ENCODE data around the gene SYT8. TPM values are rescaled to one million over a fixed set of nuclear protein-coding genes. Genes with fewer than 3 reads are reported as not detected.

Gene SYT8
- total RNA-seq, 2 experiments from 2014 or later = not detected

- Histone ChIP-seq H3K4me1 (ENCODE audit: insufficient read depth, low read length) (peaks cover 9% of the 10 kb centered on the region), H3K27me3 (ENCODE audit: control insufficient read depth in 1 of 2, insufficient read depth in 2 of 2, low read length in 2 of 2) (peaks cover 6 to 16% of the 10 kb centered on the region in 2 experiments), H3K4me3 (ENCODE audit: low read length) (no peak overlapping the region), H3K9me3 (ENCODE audit: control insufficient read depth in 1 of 2, insufficient read depth in 1 of 2, low read length in 2 of 2) (peaks cover 0 to 5% of the 10 kb centered on the region in 2 experiments), H3K36me3 (ENCODE audit: insufficient read depth, low read length) (no peaks in the 10 kb centered on the region), H3K27ac (ENCODE audit: low read depth in 1 of 2, low read length in 2 of 2) (no peak overlapping the region)
- H3K27me3 Mint-ChIP-seq = peaks cover 5% of the 10 kb centered on the region
- CTCF ChIA-PET = interaction anchor here (7.0 kb wide), 1 partner anchor 136 kb away, joined by 116 read pairs; no protein-coding TSS in a partner anchor
- H3K4me1 Mint-ChIP-seq (ENCODE audit: low read depth) = no peaks in the 10 kb centered on the region
- intact Hi-C loops (cut with DNase I, micrococcal nuclease) = no loop called here
- no peaks in the 10 kb centered on the region for H3K36me3 Mint-ChIP-seq (ENCODE audit: low read depth)
- H3K4me3 Mint-ChIP-seq = no peak overlapping the region
- TF ChIP-seq, protein P1, sequence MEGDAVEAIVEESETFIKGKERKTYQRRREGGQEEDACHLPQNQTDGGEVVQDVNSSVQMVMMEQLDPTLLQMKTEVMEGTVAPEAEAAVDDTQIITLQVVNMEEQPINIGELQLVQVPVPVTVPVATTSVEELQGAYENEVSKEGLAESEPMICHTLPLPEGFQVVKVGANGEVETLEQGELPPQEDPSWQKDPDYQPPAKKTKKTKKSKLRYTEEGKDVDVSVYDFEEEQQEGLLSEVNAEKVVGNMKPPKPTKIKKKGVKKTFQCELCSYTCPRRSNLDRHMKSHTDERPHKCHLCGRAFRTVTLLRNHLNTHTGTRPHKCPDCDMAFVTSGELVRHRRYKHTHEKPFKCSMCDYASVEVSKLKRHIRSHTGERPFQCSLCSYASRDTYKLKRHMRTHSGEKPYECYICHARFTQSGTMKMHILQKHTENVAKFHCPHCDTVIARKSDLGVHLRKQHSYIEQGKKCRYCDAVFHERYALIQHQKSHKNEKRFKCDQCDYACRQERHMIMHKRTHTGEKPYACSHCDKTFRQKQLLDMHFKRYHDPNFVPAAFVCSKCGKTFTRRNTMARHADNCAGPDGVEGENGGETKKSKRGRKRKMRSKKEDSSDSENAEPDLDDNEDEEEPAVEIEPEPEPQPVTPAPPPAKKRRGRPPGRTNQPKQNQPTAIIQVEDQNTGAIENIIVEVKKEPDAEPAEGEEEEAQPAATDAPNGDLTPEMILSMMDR (IDR thresholded peaks at IDR 0.05) = no peak
- ATAC-seq (ENCODE audit: poor library complexity) (no peak), DNase-seq (no peak)
- no peaks in the 10 kb centered on the region for H3K9me3 Mint-ChIP-seq
- POLR2A ChIA-PET = interaction anchor here (0.9 kb wide), 1 partner anchor 135 kb away, joined by 3 read pairs; no protein-coding TSS in a partner anchor
- H3K27ac Mint-ChIP-seq = no peak overlapping the region
Measured at GRCh38 chr11:1828542-1828941, 6.2 kb upstream of the SYT8 start.

- TF ChIP-seq, protein P1 (IDR thresholded peaks at IDR 0.05) = no peak
- Histone ChIP-seq H3K4me1 (ENCODE audit: insufficient read depth, low read length) (peaks cover 9% of the 10 kb centered on the region), H3K27me3 (ENCODE audit: control insufficient read depth in 1 of 2, insufficient read depth in 2 of 2, low read length in 2 of 2) (peaks cover 6 to 16% of the 10 kb centered on the region in 2 experiments), H3K4me3 (ENCODE audit: low read length) (no peak overlapping the region), H3K9me3 (ENCODE audit: control insufficient read depth in 1 of 2, insufficient read depth in 1 of 2, low read length in 2 of 2) (peaks cover 0 to 5% of the 10 kb centered on the region in 2 experiments), H3K36me3 (ENCODE audit: insufficient read depth, low read length) (no peaks in the 10 kb centered on the region), H3K27ac (ENCODE audit: low read depth in 1 of 2, low read length in 2 of 2) (no peak overlapping the region)
- Mint-ChIP-seq H3K36me3 (ENCODE audit: low read depth) (no peaks in the 10 kb centered on the region), H3K4me3 (no peak overlapping the region), H3K27ac (no peak overlapping the region), H3K27me3 (peaks cover 5% of the 10 kb centered on the region), H3K9me3 (no peaks in the 10 kb centered on the region), H3K4me1 (ENCODE audit: low read depth) (no peaks in the 10 kb centered on the region)
- ATAC-seq (ENCODE audit: poor library complexity) = no peak
- intact Hi-C loops (cut with DNase I, micrococcal nuclease) = no loop called here
- DNase-seq = no peak
- POLR2A ChIA-PET = interaction anchor here (0.9 kb wide), 1 partner anchor 135 kb away, joined by 3 read pairs; no protein-coding TSS in a partner anchor
- CTCF ChIA-PET = interaction anchor here (7.0 kb wide), 1 partner anchor 136 kb away, joined by 116 read pairs; no protein-coding TSS in a partner anchor
Measured at GRCh38 chr11:1829039-1829820, 5.6 kb upstream of the SYT8 start.

GRCh38 chr11:1830004-1830321 is 4.8 kb upstream of the SYT8 start:
- no peaks in the 10 kb centered on the region for H3K36me3 Mint-ChIP-seq (ENCODE audit: low read depth)
- DNase-seq (no peak), ATAC-seq (ENCODE audit: poor library complexity) (no peak)
- H3K4me3 ChIP-seq (ENCODE audit: low read length) = no peak overlapping the region
- H3K36me3 ChIP-seq (ENCODE audit: insufficient read depth, low read length) = no peaks in the 10 kb centered on the region
- H3K9me3 Mint-ChIP-seq = no peaks in the 10 kb centered on the region
- H3K4me1 Mint-ChIP-seq (ENCODE audit: low read depth) = no peaks in the 10 kb centered on the region
- peaks cover 9% of the 10 kb centered on the region for H3K4me1 ChIP-seq (ENCODE audit: insufficient read depth, low read length)
- H3K27me3 ChIP-seq (ENCODE audit: control insufficient read depth in 1 of 2, insufficient read depth in 2 of 2, low read length in 2 of 2) = peaks cover 6 to 16% of the 10 kb centered on the region in 2 experiments
- intact Hi-C loops (cut with DNase I, micrococcal nuclease) = loop anchor here in 1 of 2 experiments (5.0 kb wide), 1 partner anchor 63 kb away; no protein-coding TSS in a partner anchor
- peaks cover 0 to 8% of the 10 kb centered on the region in 2 experiments for H3K9me3 ChIP-seq (ENCODE audit: control insufficient read depth in 1 of 2, insufficient read depth in 1 of 2, low read length in 2 of 2)
- no peak overlapping the region for H3K27ac Mint-ChIP-seq
- POLR2A ChIA-PET = no interaction called here
- TF ChIP-seq, protein P1 (IDR thresholded peaks at IDR 0.05) = no peak
- CTCF ChIA-PET = interaction anchor here (7.0 kb wide), 1 partner anchor 137 kb away, joined by 116 read pairs; no protein-coding TSS in a partner anchor
- H3K4me3 Mint-ChIP-seq = no peak overlapping the region
- peaks cover 5% of the 10 kb centered on the region for H3K27me3 Mint-ChIP-seq
- no peak overlapping the region for H3K27ac ChIP-seq (ENCODE audit: low read depth in 1 of 2, low read length in 2 of 2)

Measured in CD4-positive, alpha-beta T cell (primary cell).